ENCODE results near the gene CDK5RAP2.
"Not testable (repeated sequence)": the region's sequence is repeated elsewhere in the genome, so short reads cannot be mapped to it uniquely, and the experiment has no call there.

Gene CDK5RAP2

DNA sequence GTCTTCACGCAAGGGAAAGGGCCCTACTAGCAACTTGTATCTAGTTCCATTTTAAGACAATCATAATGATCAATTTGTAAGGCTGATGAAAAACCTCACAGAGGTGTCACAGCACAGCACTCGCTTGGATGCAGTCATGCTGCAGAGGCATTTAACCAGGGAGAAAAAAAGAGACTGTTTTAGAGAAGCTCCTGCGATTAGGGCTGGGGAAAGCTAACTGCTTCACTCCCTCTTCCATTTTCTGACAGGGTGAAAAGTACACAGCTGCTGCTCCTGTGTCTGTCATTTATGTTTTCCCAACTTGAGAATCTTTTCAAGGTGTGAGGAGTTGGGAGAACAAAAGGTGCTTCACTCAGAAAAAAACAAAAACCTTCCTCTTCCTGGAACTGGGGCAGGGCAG is 106.4 kb downstream of the CDK5RAP2 start:
- DNase-seq, result no peak

DNA sequence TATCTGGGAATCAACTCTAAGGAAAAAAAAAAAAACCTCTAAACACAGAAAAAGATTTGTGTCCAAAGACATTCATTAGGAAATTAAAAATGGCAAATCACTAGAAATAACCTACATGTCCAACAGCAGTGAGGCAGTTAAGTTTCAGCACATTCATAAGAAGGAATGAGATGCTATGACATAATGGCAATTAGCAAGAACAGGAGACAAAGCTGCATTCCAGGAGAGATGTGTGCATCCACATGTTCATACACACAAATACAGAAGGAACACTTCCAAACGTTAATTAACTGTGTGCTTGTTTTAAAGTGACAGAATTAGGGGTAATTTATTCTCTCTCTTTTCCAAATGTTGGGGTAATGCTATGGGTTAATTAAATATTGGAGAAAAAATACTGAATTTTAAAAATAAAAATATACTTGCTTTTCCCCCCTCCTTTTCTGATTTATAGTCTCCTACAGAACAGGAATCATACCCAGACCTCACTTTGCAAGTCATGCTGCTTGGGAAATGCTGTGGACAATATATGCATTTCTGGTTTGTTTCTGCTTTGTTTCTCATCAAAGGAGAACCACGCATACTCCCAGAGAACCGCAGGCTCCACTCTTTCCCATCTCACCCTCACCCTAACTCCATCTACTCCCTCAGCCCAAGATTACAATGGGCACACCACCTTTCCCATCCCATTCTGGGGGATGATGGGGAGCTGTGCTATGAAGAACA is 114.1 kb downstream of the CDK5RAP2 start:
- no peak for DNase-seq

DNA sequence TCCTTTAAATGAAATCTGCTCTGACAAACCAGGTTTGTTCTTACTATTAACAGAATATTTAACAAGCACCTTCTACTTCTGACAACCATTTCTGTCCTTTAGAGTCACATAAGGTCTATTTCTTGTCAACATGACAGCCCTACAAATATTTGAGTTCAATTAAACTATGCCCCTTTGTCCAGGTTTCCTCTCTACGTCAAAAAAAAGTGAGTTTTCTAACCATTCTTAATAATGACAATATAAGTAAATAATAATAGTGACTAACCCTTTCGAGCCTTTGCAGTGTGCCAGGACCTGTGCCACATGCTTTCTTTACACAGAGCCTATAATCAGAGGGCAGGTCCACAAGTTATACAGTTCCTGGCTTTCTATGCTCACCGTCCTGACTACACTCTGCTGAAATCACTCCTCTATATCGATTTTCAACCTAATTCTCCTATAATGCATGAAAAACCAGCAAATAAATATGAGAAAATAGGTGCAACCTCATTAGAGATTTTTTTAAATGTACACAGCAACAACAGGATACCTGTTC is 115.0 kb downstream of the CDK5RAP2 start:
- no peak for DNase-seq

- no peak for DNase-seq
Observed at GRCh38 chr9:120464176-120464886, 115.6 kb downstream of the CDK5RAP2 start.

- no peak for DNase-seq
Observed at GRCh38 chr9:120463765-120464164, 116.2 kb downstream of the CDK5RAP2 start.

DNA sequence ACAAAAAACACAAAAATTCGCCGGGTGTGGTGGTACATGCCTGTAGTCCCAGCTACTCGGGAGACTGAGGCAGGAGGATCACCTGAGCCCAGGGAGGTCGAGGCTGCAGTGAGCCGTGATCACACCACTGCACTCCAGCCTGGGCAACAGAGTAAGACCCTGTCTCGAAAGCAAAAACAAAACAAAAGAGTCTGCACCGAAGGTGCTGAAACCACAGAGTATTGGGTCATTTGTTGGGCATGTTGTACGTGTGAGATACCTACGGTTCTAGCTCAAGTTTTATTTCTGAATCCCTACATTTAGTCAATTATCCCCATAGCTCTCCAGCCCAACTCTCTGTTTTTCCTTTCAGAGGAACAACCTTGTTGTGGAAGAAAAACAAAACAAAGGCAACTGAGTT is 118.3 kb downstream of the CDK5RAP2 start:
- not testable (repeated sequence) for DNase-seq

GRCh38 chr9:120456218-120456617 is 123.7 kb downstream of the CDK5RAP2 start:
- no peak for DNase-seq

DNA sequence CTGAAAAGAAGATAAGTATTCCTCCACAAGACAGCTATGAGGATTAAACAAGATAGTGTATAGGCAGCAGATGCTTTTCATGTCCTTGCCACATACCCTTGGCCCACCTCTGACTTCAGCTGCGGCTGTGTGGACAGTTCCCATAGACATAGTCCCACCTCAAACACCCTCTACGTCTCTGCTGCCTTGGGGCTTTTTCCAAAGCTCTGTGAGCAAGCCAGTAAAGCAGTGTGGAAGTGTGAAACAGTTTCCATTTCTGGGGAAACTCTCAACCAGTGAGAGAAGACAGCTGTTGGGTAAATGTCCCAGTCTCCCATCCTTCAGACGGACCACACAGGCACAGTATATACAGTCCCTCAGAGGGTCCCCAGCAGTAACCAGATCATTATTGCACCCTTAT is 125.5 kb downstream of the CDK5RAP2 start:
- DNase-seq, result no peak

DNA sequence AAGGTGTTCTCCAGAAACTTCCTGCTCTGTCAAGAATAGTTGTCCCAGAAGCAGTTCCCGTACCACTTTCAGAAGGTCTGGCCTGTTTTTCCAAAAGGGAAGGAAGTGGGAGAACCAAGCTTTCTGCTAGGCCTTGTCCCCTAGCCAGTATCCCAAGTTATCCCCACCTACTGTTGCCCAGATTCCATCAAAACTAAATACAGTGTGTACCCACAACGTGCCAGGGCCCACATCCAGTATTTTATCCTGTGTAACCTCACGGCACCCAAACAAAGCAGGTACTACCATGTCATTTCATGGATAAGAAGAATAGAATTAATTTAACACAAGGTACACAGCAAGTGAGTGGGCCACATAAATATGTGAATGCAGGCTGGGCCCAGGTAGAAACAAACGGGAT is 126.2 kb downstream of the CDK5RAP2 start:
- no peak for DNase-seq

GRCh38 chr9:120452631-120453030 is 127.3 kb downstream of the CDK5RAP2 start:
- no peak for DNase-seq

- DNase-seq, result no peak
Observed at GRCh38 chr9:120450916-120451315, 129.1 kb downstream of the CDK5RAP2 start.

DNA sequence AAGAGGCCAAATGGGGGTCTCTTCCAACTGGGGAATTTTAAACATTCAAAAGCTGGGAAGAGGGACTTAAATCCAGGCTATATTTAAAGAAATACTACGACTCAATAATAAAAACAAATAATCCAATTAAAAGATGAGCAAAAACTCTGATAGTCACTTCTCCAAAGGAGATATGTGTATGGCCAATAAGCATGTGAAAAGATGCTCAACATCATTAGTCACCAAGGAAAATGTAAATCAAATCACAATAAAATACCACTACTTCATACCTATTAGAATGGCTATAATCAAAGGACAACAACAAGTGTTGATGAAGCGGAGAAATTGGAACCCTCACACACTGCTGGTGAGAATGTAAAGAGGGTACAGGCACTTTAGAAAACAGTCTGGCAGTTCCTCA is 130.4 kb downstream of the CDK5RAP2 start:
- no peak for DNase-seq

DNA sequence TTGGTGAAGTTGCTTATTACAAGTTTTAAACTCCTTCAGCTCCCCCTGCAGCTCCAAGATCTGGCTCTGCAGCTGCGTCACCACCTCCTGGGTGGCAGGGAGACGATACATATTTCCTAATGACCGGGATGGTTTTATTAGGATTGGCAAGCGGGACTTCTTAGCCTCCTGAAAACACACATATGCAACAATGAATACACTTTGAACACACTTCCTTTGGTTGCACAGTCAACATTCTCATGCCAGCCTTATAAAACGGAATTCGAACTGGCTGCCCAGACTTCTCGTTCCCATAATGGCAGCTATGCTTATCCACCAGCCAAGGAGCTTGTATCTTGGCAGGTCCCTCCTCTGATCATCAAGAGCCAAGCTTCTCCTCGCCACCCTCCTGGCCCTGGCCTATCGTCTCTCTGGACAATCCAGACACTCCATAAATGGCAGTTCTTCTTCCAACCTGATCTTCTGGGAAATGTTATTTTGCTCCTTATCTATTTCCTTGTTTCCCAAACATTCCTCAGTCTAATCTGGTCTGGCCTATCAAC is 131.9 kb downstream of the CDK5RAP2 start:
- DNase-seq, result no peak

GRCh38 chr9:120446671-120447070 is 133.3 kb downstream of the CDK5RAP2 start:
- DNase-seq, result no peak

GRCh38 chr9:120443976-120444375 is 136.0 kb downstream of the CDK5RAP2 start:
- no peak for DNase-seq

GRCh38 chr9:120443489-120443888 is 136.5 kb downstream of the CDK5RAP2 start:
- DNase-seq, result no peak

- no peak for DNase-seq
Observed at GRCh38 chr9:120442308-120442995, 137.5 kb downstream of the CDK5RAP2 start.

DNA sequence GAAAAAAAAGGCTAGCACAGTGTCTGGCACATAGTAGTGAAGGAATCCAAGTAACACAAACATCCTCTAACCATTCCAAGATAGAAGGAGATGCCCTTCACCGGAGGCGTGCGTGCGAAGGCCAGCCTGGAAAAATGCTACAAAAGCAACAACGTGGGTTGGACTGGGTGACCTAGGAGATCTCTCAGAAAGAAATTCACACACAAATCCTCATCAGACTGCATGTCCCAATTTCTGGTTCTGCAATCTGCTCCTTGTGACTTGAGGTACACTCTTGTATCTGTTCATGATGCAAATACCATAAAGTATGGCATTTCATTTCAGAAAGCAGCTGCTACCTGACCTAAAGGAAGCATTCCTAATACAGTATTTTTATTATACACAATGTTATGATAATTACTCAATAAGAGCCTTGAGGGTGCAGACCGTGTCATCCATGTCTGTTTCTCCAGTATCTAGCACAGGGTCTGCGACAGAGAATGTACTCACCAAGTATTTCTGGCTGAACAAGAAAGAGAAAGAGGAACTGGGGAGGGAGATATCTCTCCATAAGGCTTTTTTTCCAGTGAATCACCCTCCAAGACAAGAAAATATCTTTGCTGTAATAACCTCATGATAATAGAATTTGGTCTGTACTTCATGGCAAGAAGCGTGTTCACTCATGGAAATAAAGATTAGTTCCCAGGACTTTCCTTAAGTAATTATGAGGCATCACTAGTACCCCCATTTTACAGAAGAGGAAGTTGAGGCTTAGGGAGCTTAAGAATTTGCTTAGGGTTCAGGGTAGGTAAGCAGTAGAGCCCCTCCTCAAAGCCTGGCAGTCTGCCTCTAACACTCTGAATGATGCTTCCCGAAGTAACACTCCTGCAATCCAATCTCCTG is 138.3 kb downstream of the CDK5RAP2 start:
- DNase-seq, result no peak

DNA sequence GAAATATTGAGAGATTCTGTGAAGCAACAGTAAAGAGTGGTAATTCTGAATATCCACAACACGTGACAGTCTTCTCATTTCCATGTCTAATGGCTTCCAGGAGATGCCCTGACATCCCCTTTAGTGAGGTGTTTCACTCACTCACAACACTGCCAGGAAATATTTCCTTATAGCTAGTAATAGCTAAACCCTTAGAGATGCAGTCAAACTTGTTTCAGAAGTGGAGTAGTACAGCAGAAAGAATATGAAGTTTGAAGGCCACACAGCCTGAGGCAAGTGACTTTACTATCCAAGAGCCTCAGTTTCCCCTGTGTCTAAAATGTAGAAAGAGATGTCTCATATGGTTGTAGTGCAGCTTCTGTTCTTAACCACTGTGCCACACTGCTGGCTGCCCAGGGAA is 139.2 kb downstream of the CDK5RAP2 start:
- no peak for DNase-seq

DNA sequence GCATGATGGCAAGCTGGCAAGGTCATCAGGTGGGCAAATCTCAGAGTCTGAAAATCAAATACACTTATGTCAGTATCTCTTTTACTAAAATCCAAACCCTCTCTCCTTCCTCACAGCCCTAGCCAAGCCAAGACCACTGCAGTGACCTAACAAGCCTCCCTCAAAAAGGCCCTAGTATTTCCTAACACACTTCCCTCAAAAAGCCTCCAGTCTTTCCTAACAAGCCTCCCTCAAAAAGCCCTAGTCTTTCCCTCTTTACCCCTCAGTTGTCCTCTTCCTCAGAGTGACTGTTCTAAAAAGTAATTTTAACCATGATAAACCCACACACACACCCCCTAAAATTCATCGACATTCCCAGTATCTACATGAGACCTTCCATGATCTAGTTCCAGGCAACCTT is 140.0 kb downstream of the CDK5RAP2 start:
- DNase-seq, result no peak

DNA sequence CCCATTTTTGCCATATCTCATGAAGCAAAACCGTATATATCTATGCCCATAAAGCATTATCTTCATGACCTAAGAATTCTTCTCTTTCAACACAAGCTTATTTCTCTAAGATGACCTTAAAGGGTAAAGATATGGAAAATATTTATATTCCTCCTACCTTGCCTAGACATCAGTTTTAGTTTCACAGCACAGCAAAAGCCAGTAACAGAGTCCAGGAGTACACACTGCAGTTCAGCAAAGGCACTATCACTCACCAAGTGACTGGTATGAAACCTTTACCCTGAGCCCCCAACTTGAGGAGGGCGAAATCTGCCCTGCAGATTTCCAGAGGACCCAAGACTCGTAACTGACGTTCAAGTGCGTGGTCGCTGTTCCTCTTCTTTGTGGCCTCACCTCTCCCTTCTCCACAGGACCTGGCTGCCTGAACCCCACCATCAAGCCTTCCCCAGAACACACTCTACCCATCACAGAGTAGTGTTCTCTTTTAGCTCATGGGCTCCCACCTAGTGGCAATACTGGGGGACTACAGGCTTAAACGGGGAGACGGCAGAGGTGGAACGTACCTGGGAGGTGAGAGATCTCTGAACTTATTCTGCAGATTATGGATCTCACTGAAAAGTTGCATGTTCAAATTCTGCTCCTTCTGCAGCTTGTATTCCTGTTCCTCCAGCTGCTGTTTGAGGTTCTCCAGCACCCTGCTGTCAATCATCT is 141.0 kb downstream of the CDK5RAP2 start:
- no peak for DNase-seq

Data from right kidney (tissue), 1 donor.